Peyer's patch (tissue), 4 donors: ENCODE measurements around the gene SEC24C. TPM values are rescaled to one million over a fixed set of nuclear protein-coding genes. Genes with fewer than 3 reads are reported as not detected.

Source experiments
- DNase-seq, 3 donors: peaks; one replicate each; pipeline ENCODE4 v3.0.0-alpha.2; 2017 to 2019
- H3K27ac ChIP-seq, 4 donors: fragments of 200-600 bp; sonication (generic); one replicate each; pipeline ENCODE4 v1.5.1; 2016 to 2019
- H3K27me3 ChIP-seq, 2 donors: fragments of 200-600 bp; sonication (generic); one replicate each; pipeline ENCODE4 v1.5.1; 2019
- H3K36me3 ChIP-seq, 3 donors: fragments of 200-600 bp; sonication (generic); one replicate each; pipeline ENCODE4 v1.5.1; 2016 to 2019
- H3K4me1 ChIP-seq, 4 donors: fragments of 200-600 bp; sonication (generic); one replicate each; pipeline ENCODE4 v1.5.1; 2016 to 2019
- H3K4me3 ChIP-seq, 4 donors: fragments of 200-600 bp; sonication (generic); 1 replicate in 3 of 4; 2 replicates in 1 of 4; pipeline ENCODE4 v1.5.1; 2016 to 2019; ENCODE audit warnings: mild to moderate bottlenecking in 1 of 4
- H3K9me3 ChIP-seq, 4 donors: fragments of 200-600 bp; sonication (generic); one replicate each; pipeline ENCODE4 v1.5.1; 2016 to 2019; ENCODE audit warnings: mild to moderate bottlenecking in 1 of 4
- CTCF ChIP-seq, 6 experiments: fragments of 450-650 bp in 4 of 6; fragments of 200-600 bp in 2 of 6; sonication (generic) in 1 of 6; IDR thresholded peaks; one replicate each; pipeline ENCODE4 v1.5.1; 2017 to 2019; ENCODE audit warnings: antibody characterized with exemption in 6 of 6, mild to moderate bottlenecking in 3 of 6, moderate library complexity in 1 of 6
- POLR2A ChIP-seq, 2 donors: fragments of 450-650 bp; IDR thresholded peaks; one replicate each; pipeline ENCODE4 v1.5.1; 2017; ENCODE audit warnings: antibody characterized with exemption in 2 of 2, mild to moderate bottlenecking in 2 of 2, moderate library complexity in 2 of 2
- total RNA-seq, 4 donors: library from RNA; depleted of rRNA; stranded (reverse); fragments of >200 nt; gene quantifications; one replicate each; pipeline ENCODE4 v1.1.0, GENCODE V29; 2016

The SEC24C gene
- total RNA-seq, 4 donors from 2014 or later = 48.7 to 81.5 (median 79.9) TPM

GRCh38 chr10:73742454-73742734 lies 1.8 kb upstream of the SEC24C start:
- TF ChIP-seq CTCF (IDR thresholded peaks at IDR 0.05) = no peak
- no peak for TF ChIP-seq POLR2A (IDR thresholded peaks at IDR 0.05)
- H3K4me1 ChIP-seq = peaks cover 0 to 31% (median 8%) of the 10 kb centered on the region in 4 donors
- peaks cover 0 to 34% (median 0%) of the 10 kb centered on the region in 3 donors for H3K36me3 ChIP-seq
- H3K9me3 ChIP-seq = no peaks in the 10 kb centered on the region
- no peak overlapping the region for H3K4me3 ChIP-seq
- H3K27me3 ChIP-seq = no peaks in the 10 kb centered on the region
- no peak overlapping the region for H3K27ac ChIP-seq
- DNase-seq = no peak

- Histone ChIP-seq H3K36me3 (peaks cover 0 to 40% (median 0%) of the 10 kb centered on the region in 3 donors), H3K27ac (peak overlapping the region; percentile 86 to 93 (median 88)), H3K4me3 (peak overlapping the region; percentile 61 to 84 (median 71)), H3K4me1 (peaks cover 0 to 31% (median 8%) of the 10 kb centered on the region in 4 donors), H3K27me3 (no peaks in the 10 kb centered on the region), H3K9me3 (no peaks in the 10 kb centered on the region)
- TF ChIP-seq POLR2A (IDR thresholded peaks at IDR 0.05) = no peak
- no peak for TF ChIP-seq CTCF (IDR thresholded peaks at IDR 0.05)
- no peak for DNase-seq
These were observed 756 bp upstream of the SEC24C start for GRCh38 chr10:73743327-73743904.

GRCh38 chr10:73744664-73744975 lies 448 bp downstream of the SEC24C start:
- Histone ChIP-seq H3K4me1 (peaks cover 0 to 36% (median 8%) of the 10 kb centered on the region in 4 donors), H3K9me3 (no peaks in the 10 kb centered on the region), H3K27me3 (no peaks in the 10 kb centered on the region), H3K27ac (peak overlapping the region; percentile 86 to 93 (median 88)), H3K4me3 (peak overlapping the region; percentile 61 to 84 (median 71)), H3K36me3 (peaks cover 0 to 51% (median 0%) of the 10 kb centered on the region in 3 donors)
- peak in 2 of 3 donors; percentile 56 to 77 for DNase-seq
- TF ChIP-seq POLR2A (IDR thresholded peaks at IDR 0.05) = no peak

- Histone ChIP-seq H3K27me3 (no peaks in the 10 kb centered on the region), H3K27ac (no peak overlapping the region), H3K4me3 (no peak overlapping the region), H3K36me3 (peaks cover 0 to 60% (median 0%) of the 10 kb centered on the region in 3 donors), H3K9me3 (no peaks in the 10 kb centered on the region), H3K4me1 (peaks cover 0 to 40% (median 8%) of the 10 kb centered on the region in 4 donors)
- TF ChIP-seq POLR2A (IDR thresholded peaks at IDR 0.05) = no peak
- TF ChIP-seq CTCF (IDR thresholded peaks at IDR 0.05) = no peak
- no peak for DNase-seq
These were observed 2.5 kb downstream of the SEC24C start for GRCh38 chr10:73746721-73747120.

GRCh38 chr10:73750819-73751218 lies 6.6 kb downstream of the SEC24C start:
- H3K4me1 ChIP-seq = peaks cover 0 to 21% (median 1%) of the 10 kb centered on the region in 4 donors
- no peaks in the 10 kb centered on the region for H3K9me3 ChIP-seq
- no peak for DNase-seq
- H3K27me3 ChIP-seq = no peaks in the 10 kb centered on the region
- TF ChIP-seq CTCF (IDR thresholded peaks at IDR 0.05) (no peak), POLR2A (IDR thresholded peaks at IDR 0.05) (no peak)
- H3K36me3 ChIP-seq = peaks cover 0 to 96% (median 0%) of the 10 kb centered on the region in 3 donors
- no peak overlapping the region for H3K27ac ChIP-seq
- no peak overlapping the region for H3K4me3 ChIP-seq

- no peak overlapping the region for H3K4me3 ChIP-seq
- no peaks in the 10 kb centered on the region for H3K9me3 ChIP-seq
- no peak overlapping the region for H3K27ac ChIP-seq
- no peaks in the 10 kb centered on the region for H3K27me3 ChIP-seq
- peaks cover 0 to 74% (median 0%) of the 10 kb centered on the region in 3 donors for H3K36me3 ChIP-seq
- no peak for DNase-seq
- TF ChIP-seq POLR2A (IDR thresholded peaks at IDR 0.05) = no peak
- no peak for TF ChIP-seq CTCF (IDR thresholded peaks at IDR 0.05)
- no peaks in the 10 kb centered on the region for H3K4me1 ChIP-seq
These were observed 12.0 kb downstream of the SEC24C start for GRCh38 chr10:73756183-73756582.
